Keratinocyte (primary cell): ENCODE results near the gene ZBTB46.

Experiments
- CTCF ChIP-seq, 3 experiments: IDR thresholded peaks in 1 of 3; conservative IDR thresholded peaks in 1 of 3; optimal IDR thresholded peaks in 1 of 3; 2 replicates in 2 of 3; 3 replicates in 1 of 3; pipeline versions ENCODE3 to v1.5.1; 2011; ENCODE audit warnings: low read length in 3 of 3, mild to moderate bottlenecking in 3 of 3, moderate library complexity in 2 of 3, control low read depth in 1 of 3, inconsistent platforms in 1 of 3; ENCODE audit not compliant: insufficient read depth in 2 of 3; ENCODE audit errors: extremely low read depth in 1 of 3
- EZH2 ChIP-seq: IDR thresholded peaks from one replicate; pipeline ENCODE4 v1.6.1; 2012; ENCODE audit warnings: inconsistent platforms, mild to moderate bottlenecking, low read length, moderate library complexity

GRCh38 chr20:63744574-63745423, 86.3 kb downstream of the ZBTB46 start:
- TF ChIP-seq CTCF (optimal IDR thresholded peaks at IDR 0.05 in 1 of 3, IDR thresholded peaks at IDR 0.05 in 1 of 3, conservative IDR thresholded peaks at IDR 0.05 in 1 of 3; ENCODE audit: extremely low read depth in 1 of 3, insufficient read depth in 2 of 3, low read length in 3 of 3) (no peak), EZH2 (no peak)
